H9 (cell line): ENCODE data around the gene ZNF133. TPM values are rescaled to one million over a fixed set of nuclear protein-coding genes. Genes with fewer than 3 reads are reported as not detected.

Experiments
- DNase-seq: peaks from one replicate; pipeline ENCODE4 v3.0.0-alpha.2; 2017
- H2AFZ ChIP-seq: one replicate; pipeline ENCODE4 v1.6.1; 2013; ENCODE audit warnings: mild to moderate bottlenecking, low read length, control low read depth, moderate library complexity
- H2AK5ac ChIP-seq: 2 replicates; pipeline ENCODE4 v1.6.1; 2013; ENCODE audit warnings: low read length, control low read depth, mixed read lengths; ENCODE audit not compliant: insufficient read length
- H2BK120ac ChIP-seq: one replicate; pipeline ENCODE4 v1.6.1; 2013; ENCODE audit warnings: low read depth, mild to moderate bottlenecking, low read length, control low read depth, inconsistent platforms; ENCODE audit not compliant: poor library complexity, severe bottlenecking
- H2BK12ac ChIP-seq: 2 replicates; pipeline ENCODE4 v1.6.1; 2013; ENCODE audit warnings: low read length, control low read depth, mixed read lengths, low read depth; ENCODE audit not compliant: insufficient read length
- H2BK15ac ChIP-seq: 2 replicates; pipeline ENCODE4 v1.6.1; 2013; ENCODE audit warnings: low read depth, low read length, control low read depth
- H2BK20ac ChIP-seq: one replicate; pipeline ENCODE4 v1.6.1; 2013; ENCODE audit warnings: low read depth, mild to moderate bottlenecking, low read length, control low read depth, inconsistent platforms; ENCODE audit not compliant: poor library complexity, severe bottlenecking
- H2BK5ac ChIP-seq: 2 replicates; pipeline ENCODE4 v1.6.1; 2013; ENCODE audit warnings: low read length, control low read depth, mixed read lengths; ENCODE audit not compliant: insufficient read length
- H3K14ac ChIP-seq: 2 replicates; pipeline ENCODE4 v1.6.1; 2013; ENCODE audit warnings: low read length, control low read depth; ENCODE audit not compliant: insufficient read depth
- H3K18ac ChIP-seq: 2 replicates; pipeline ENCODE4 v1.6.1; 2013; ENCODE audit warnings: low read depth, mild to moderate bottlenecking, mixed read lengths, low read length, control low read depth; ENCODE audit not compliant: insufficient read length
- H3K23ac ChIP-seq: 2 replicates; pipeline ENCODE4 v1.6.1; 2013; ENCODE audit warnings: low read length, control low read depth, mixed read lengths, low read depth; ENCODE audit not compliant: insufficient read length
- H3K23me2 ChIP-seq: 2 replicates; pipeline ENCODE4 v1.6.1; 2013; ENCODE audit warnings: low read depth, mild to moderate bottlenecking, mixed read lengths, low read length, control low read depth; ENCODE audit not compliant: insufficient read length, poor library complexity, severe bottlenecking
- H3K27ac ChIP-seq: 2 replicates; pipeline ENCODE4 v1.5.1; 2013; ENCODE audit warnings: low read length, control low read depth, mixed read lengths, low read depth; ENCODE audit not compliant: insufficient read length
- H3K27me3 ChIP-seq: 2 replicates; pipeline ENCODE4 v1.6.1; 2013; ENCODE audit warnings: low read length, control low read depth, inconsistent platforms; ENCODE audit not compliant: insufficient read depth
- H3K4ac ChIP-seq: 2 replicates; pipeline ENCODE4 v1.6.1; 2013; ENCODE audit warnings: low read depth, mild to moderate bottlenecking, control low read depth, inconsistent platforms, low read length, moderate library complexity
- H3K4me1 ChIP-seq: 2 replicates; pipeline ENCODE4 v1.6.1; 2013; ENCODE audit warnings: low read length, control low read depth, inconsistent platforms; ENCODE audit not compliant: insufficient read depth
- H3K4me2 ChIP-seq: 2 replicates; pipeline ENCODE4 v1.6.1; 2013; ENCODE audit warnings: low read length, control low read depth, mixed read lengths; ENCODE audit not compliant: insufficient read length, insufficient read depth
- H3K56ac ChIP-seq: 2 replicates; pipeline ENCODE4 v1.6.1; 2013; ENCODE audit warnings: low read depth, mild to moderate bottlenecking, mixed read lengths, low read length, control low read depth; ENCODE audit not compliant: insufficient read length
- H3K79me1 ChIP-seq: 2 replicates; pipeline ENCODE4 v1.6.1; 2013; ENCODE audit warnings: low read depth, mild to moderate bottlenecking, moderate library complexity, low read length, control low read depth, inconsistent platforms; ENCODE audit not compliant: insufficient read depth, poor library complexity, severe bottlenecking
- H3K79me2 ChIP-seq: 2 replicates; pipeline ENCODE4 v1.6.1; 2013; ENCODE audit warnings: low read length, control low read depth, inconsistent platforms; ENCODE audit not compliant: insufficient read depth
- H3K9ac ChIP-seq: 2 replicates; pipeline ENCODE4 v1.6.1; 2013; ENCODE audit warnings: low read length, control low read depth, mixed read lengths; ENCODE audit not compliant: insufficient read length; ENCODE audit errors: extremely low read depth
- H3K9me3 ChIP-seq: one replicate; pipeline ENCODE4 v1.6.1; 2013; ENCODE audit warnings: low read depth, low read length, inconsistent platforms; ENCODE audit not compliant: control insufficient read depth
- H3T11ph ChIP-seq: one replicate; pipeline ENCODE4 v1.6.1; 2013; ENCODE audit warnings: mild to moderate bottlenecking, low read length, control low read depth, inconsistent platforms
- H4K20me1 ChIP-seq: one replicate; pipeline ENCODE4 v1.6.1; 2013; ENCODE audit not compliant: control insufficient read depth, insufficient read length, insufficient read depth
- H4K5ac ChIP-seq: 2 replicates; pipeline ENCODE4 v1.6.1; 2013; ENCODE audit warnings: low read depth, mild to moderate bottlenecking, mixed read lengths, low read length, control low read depth; ENCODE audit not compliant: insufficient read length
- H4K8ac ChIP-seq: replicated peaks from 2 replicates; pipeline ENCODE4 v1.6.1; 2013; ENCODE audit warnings: low read length, control low read depth, mixed read lengths, low read depth; ENCODE audit not compliant: insufficient read length
- H4K91ac ChIP-seq: 2 replicates; pipeline ENCODE4 v1.6.1; 2013; ENCODE audit warnings: low read depth, mild to moderate bottlenecking, moderate library complexity, mixed read lengths, low read length, control low read depth; ENCODE audit not compliant: insufficient read length
- H3K27ac Mint-ChIP-seq, 3 experiments: 2 replicates in 2 of 3; 3 replicates in 1 of 3; pipeline ENCODE4 v1.8.0; 2020 to 2021; ENCODE audit warnings: mixed read lengths in 3 of 3, mild to moderate bottlenecking in 1 of 3, moderate library complexity in 1 of 3
- H3K27me3 Mint-ChIP-seq: 2 replicates; pipeline ENCODE4 v1.8.0; 2021; ENCODE audit warnings: low read depth, mild to moderate bottlenecking, moderate library complexity, mixed read lengths
- H3K36me3 Mint-ChIP-seq, 3 experiments: 2 replicates in 2 of 3; 3 replicates in 1 of 3; pipeline ENCODE4 v1.8.0; 2020 to 2021; ENCODE audit warnings: low read depth in 3 of 3, mixed read lengths in 3 of 3; ENCODE audit not compliant: insufficient read depth in 1 of 3
- H3K4me1 Mint-ChIP-seq, 2 experiments: 2 replicates each; pipeline ENCODE4 v1.8.0; 2020; ENCODE audit warnings: mixed read lengths in 2 of 2
- H3K4me3 Mint-ChIP-seq, 2 experiments: 2 replicates in 1 of 2; 3 replicates in 1 of 2; pipeline ENCODE4 v1.8.0; 2020 to 2021; ENCODE audit warnings: mild to moderate bottlenecking in 2 of 2, mixed read lengths in 2 of 2, moderate library complexity in 1 of 2
- H3K9me3 Mint-ChIP-seq, 2 experiments: 2 replicates in 1 of 2; 3 replicates in 1 of 2; pipeline ENCODE4 v1.8.0; 2020; ENCODE audit warnings: mild to moderate bottlenecking in 2 of 2, mixed read lengths in 2 of 2, moderate library complexity in 1 of 2
- WGBS: extraction: QIAGEN DNeasy Blood & Tissue Kit; methylation state at CpG from one replicate; pipeline ENCODE4 v1.1.7; 2013; ENCODE audit warnings: missing lambda C conversion rate, low lambda C conversion rate, mixed read lengths; ENCODE audit not compliant: insufficient read length; ENCODE audit errors: extremely low coverage; 5-methylcytosine and 5-hydroxymethylcytosine counted together
- total RNA-seq: library from RNA; stranded (reverse); gene quantifications from 2 replicates; pipeline ENCODE4 v1.2.1, GENCODE V29; 2021
- TF ChIP-seq, protein P1 (sequence below): fragments of 200-600 bp; sonication (generic); conservative IDR thresholded peaks from 3 replicates; pipeline ENCODE4 v1.8.0; 2021; ENCODE audit warnings: antibody characterized with exemption, mild to moderate bottlenecking

The ZNF133 gene
- total RNA-seq, 1 experiment from 2014 or later = 11.0 TPM

DNA sequence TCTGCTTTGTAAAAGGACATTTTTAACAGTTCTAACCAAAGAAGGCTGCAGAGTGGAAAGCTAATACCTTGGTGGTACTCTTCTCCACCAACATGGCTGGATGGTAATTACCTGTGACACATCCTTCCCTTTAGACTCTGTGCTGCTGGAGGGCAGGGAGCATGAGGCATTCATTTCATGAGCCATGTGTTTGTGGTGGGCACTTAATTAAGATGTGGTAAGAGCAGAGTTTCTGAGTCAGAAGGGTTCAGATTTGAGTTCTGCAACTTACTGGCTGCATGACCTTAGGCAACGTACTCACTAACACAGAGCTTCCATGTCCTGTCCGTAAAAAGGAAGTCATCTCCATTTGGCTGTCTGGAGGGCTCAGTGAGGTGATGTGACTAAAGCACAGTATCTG, 9.1 kb upstream of the ZNF133 start:
- peaks cover 0 to 3% of the 10 kb centered on the region in 2 experiments; a peak in 3 of 5 replicates for H3K9me3 Mint-ChIP-seq
- H2BK15ac ChIP-seq = no peak overlapping the region

More for the DNA sequence above, 9.1 kb upstream of the ZNF133 start:
- Histone ChIP-seq H3K56ac (no peak overlapping the region), H3K4ac (no peak overlapping the region), H4K5ac (no peak overlapping the region), H3K4me2 (no peak overlapping the region), H2BK5ac (no peak overlapping the region), H3T11ph (no peak overlapping the region), H2BK20ac (no peak overlapping the region), H4K8ac (no peak overlapping the region), H2AK5ac (no peak overlapping the region), H3K18ac (no peak overlapping the region), H3K9ac (no peak overlapping the region), H3K27me3 (no peaks in the 10 kb centered on the region), H2BK120ac (no peak overlapping the region), H2AFZ (no peak overlapping the region), H3K9me3 (no peaks in the 10 kb centered on the region), H2BK12ac (no peak overlapping the region), H3K79me1 (no peaks in the 10 kb centered on the region), H3K79me2 (no peaks in the 10 kb centered on the region), H3K4me1 (no peaks in the 10 kb centered on the region), H3K23me2 (no peaks in the 10 kb centered on the region), H3K23ac (no peak overlapping the region), H3K14ac (no peak overlapping the region), H4K20me1 (no peaks in the 10 kb centered on the region), H3K27ac (no peak overlapping the region), H4K91ac (no peak overlapping the region)
- Mint-ChIP-seq H3K4me3 (no peak overlapping the region), H3K4me1 (0 out of 4 replicates have a peak, but pooled peaks cover 2 to 3% of the 10 kb centered on the region in 2 experiments), H3K27me3 (peaks cover 35% of the 10 kb centered on the region), H3K27ac (no peak overlapping the region), H3K36me3 (no peaks in the 10 kb centered on the region)
- no CpG with 5 or more reads among the region's 2 CpGs for WGBS
- DNase-seq = no peak
- TF ChIP-seq, protein P1, sequence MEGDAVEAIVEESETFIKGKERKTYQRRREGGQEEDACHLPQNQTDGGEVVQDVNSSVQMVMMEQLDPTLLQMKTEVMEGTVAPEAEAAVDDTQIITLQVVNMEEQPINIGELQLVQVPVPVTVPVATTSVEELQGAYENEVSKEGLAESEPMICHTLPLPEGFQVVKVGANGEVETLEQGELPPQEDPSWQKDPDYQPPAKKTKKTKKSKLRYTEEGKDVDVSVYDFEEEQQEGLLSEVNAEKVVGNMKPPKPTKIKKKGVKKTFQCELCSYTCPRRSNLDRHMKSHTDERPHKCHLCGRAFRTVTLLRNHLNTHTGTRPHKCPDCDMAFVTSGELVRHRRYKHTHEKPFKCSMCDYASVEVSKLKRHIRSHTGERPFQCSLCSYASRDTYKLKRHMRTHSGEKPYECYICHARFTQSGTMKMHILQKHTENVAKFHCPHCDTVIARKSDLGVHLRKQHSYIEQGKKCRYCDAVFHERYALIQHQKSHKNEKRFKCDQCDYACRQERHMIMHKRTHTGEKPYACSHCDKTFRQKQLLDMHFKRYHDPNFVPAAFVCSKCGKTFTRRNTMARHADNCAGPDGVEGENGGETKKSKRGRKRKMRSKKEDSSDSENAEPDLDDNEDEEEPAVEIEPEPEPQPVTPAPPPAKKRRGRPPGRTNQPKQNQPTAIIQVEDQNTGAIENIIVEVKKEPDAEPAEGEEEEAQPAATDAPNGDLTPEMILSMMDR = no peak
